AG04450 (cell line): ENCODE data around the gene TIMP1. TPM values are rescaled to one million over a fixed set of nuclear protein-coding genes. Genes with fewer than 3 reads are reported as not detected.

Source experiments
- CTCF ChIA-PET: fragments of 300-600, 350-600 bp; formaldehyde crosslinking; extraction: SDS; loops from one replicate; lab custom pipeline; 2022; ENCODE audit warnings: antibody characterized with exemption, inconsistent platforms; lab: Charles Lee
- POLR2A ChIA-PET: fragments of 350-600 bp; formaldehyde crosslinking; extraction: SDS; loops from one replicate; lab custom pipeline; 2021; ENCODE audit warnings: antibody characterized with exemption, inconsistent platforms; lab: Yijun Ruan, JAX
- DNase-seq: peaks from one replicate; pipeline ENCODE4 v3.0.0-alpha.2; 2011; ENCODE audit warnings: low read depth, low spot score
- H3K27ac ChIP-seq: one replicate; pipeline ENCODE4 v1.5.1; 2012; ENCODE audit warnings: low read depth, low read length, control low read depth
- H3K27me3 ChIP-seq: one replicate; pipeline ENCODE4 v1.6.0; 2012; ENCODE audit warnings: low read length; ENCODE audit not compliant: control insufficient read depth, insufficient read depth
- H3K4me3 ChIP-seq: 2 replicates; pipeline ENCODE4 v1.5.1; 2011; ENCODE audit warnings: mild to moderate bottlenecking, low read depth, low read length, control low read depth
- H3K9me3 ChIP-seq: 2 replicates; pipeline ENCODE4 v1.5.1; 2012; ENCODE audit warnings: low read length; ENCODE audit not compliant: control insufficient read depth, insufficient read depth
- polyA plus RNA-seq: library from polyadenylated mRNA; depleted of rRNA; stranded (reverse); fragments of >200 nt; gene quantifications from 2 replicates; pipeline ENCODE4 v1.2.3, GENCODE V29; 2011
- TF ChIP-seq, protein P1 (sequence below): IDR thresholded peaks from 2 replicates; pipeline ENCODE4 v1.5.1; 2011; ENCODE audit warnings: low read depth, low read length, control low read depth, inconsistent platforms

Gene TIMP1
- polyA plus RNA-seq, 1 experiment, result 1,256 TPM

DNA sequence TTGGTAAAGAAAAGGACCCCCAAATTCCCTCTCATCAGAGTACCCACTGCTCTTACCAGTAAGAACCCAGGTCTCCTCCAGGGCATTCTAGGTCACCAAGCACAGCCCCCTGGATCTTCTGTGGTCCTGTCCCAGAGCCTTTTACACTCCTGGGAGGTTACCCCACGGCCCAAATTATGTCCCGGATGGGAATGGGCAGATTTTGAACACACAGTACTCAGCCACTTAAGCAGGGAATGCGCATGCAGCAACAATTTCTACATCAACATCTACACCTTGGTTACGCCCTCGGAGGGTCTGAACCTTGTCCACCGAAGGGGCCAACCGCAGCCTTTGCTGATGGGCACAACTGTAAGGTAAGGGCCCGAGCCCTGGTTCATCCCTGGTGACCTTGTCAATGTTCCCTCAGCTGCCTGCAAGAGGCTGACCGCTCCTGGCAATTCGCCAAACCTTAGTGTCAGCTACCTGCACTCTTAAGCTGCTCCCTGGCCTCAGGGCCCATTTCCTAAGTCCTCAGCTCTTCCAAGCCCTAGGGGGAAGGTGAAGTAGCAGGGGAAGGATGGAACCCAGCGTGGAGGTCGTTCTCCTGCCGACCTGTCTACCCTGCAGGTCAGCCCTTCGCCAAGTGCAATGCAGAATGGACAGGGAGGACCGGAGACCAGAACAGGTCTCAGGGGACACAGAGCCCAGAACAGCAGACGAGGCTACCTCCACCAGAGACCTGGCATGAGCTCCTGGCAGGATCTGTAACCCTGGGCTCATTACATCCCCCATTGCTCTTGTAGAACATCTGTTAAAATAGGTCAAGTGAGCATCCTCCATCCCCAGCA, 5.9 kb downstream of the TIMP1 start:
- DNase-seq, result no peak
- TF ChIP-seq, protein P1, sequence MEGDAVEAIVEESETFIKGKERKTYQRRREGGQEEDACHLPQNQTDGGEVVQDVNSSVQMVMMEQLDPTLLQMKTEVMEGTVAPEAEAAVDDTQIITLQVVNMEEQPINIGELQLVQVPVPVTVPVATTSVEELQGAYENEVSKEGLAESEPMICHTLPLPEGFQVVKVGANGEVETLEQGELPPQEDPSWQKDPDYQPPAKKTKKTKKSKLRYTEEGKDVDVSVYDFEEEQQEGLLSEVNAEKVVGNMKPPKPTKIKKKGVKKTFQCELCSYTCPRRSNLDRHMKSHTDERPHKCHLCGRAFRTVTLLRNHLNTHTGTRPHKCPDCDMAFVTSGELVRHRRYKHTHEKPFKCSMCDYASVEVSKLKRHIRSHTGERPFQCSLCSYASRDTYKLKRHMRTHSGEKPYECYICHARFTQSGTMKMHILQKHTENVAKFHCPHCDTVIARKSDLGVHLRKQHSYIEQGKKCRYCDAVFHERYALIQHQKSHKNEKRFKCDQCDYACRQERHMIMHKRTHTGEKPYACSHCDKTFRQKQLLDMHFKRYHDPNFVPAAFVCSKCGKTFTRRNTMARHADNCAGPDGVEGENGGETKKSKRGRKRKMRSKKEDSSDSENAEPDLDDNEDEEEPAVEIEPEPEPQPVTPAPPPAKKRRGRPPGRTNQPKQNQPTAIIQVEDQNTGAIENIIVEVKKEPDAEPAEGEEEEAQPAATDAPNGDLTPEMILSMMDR, result no peak
- no peaks in the 10 kb centered on the region for H3K9me3 ChIP-seq
- POLR2A ChIA-PET, result no interaction called here
- CTCF ChIA-PET, result interaction anchor here (0.5 kb wide), 1 partner anchor 26 kb away, joined by 4 read pairs; no protein-coding TSS in a partner anchor
- H3K4me3 ChIP-seq, result no peak overlapping the region
- H3K27ac ChIP-seq, result no peak overlapping the region
- H3K27me3 ChIP-seq, result no peaks in the 10 kb centered on the region

DNA sequence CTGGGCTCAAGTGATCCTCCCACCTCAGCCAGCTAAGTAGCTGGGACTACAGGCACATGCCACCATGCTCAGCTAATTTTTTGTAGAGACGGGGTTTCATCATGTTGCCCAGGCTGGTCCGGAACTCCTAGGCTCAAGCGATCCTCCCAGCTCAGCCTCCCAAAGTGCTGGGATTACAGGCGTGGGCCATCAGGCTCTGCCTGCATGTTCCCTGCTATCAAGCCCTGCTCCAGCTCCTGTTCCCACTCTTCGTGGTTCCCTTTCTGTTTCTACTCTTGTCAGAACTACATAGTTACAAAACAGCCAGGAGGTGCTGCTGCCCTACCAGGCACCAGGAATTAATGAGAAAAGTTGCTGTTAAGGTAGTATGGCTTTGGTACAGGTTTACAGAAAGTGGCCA, 8.7 kb downstream of the TIMP1 start:
- DNase-seq, result no peak
- Histone ChIP-seq H3K4me3 (no peak overlapping the region), H3K27ac (no peak overlapping the region), H3K27me3 (no peaks in the 10 kb centered on the region), H3K9me3 (no peaks in the 10 kb centered on the region)
- ChIA-PET POLR2A (no interaction called here), CTCF (no interaction called here)
- TF ChIP-seq, protein P1, result no peak

- no peaks in the 10 kb centered on the region for H3K27me3 ChIP-seq
- CTCF ChIA-PET, result no interaction called here
- no peak for DNase-seq
- POLR2A ChIA-PET, result no interaction called here
- no peak overlapping the region for H3K27ac ChIP-seq
- TF ChIP-seq, protein P1, result no peak
- H3K9me3 ChIP-seq, result no peaks in the 10 kb centered on the region
- no peak overlapping the region for H3K4me3 ChIP-seq
Measured at GRCh38 chrX:47593522-47593921, 11.3 kb downstream of the TIMP1 start.

DNA sequence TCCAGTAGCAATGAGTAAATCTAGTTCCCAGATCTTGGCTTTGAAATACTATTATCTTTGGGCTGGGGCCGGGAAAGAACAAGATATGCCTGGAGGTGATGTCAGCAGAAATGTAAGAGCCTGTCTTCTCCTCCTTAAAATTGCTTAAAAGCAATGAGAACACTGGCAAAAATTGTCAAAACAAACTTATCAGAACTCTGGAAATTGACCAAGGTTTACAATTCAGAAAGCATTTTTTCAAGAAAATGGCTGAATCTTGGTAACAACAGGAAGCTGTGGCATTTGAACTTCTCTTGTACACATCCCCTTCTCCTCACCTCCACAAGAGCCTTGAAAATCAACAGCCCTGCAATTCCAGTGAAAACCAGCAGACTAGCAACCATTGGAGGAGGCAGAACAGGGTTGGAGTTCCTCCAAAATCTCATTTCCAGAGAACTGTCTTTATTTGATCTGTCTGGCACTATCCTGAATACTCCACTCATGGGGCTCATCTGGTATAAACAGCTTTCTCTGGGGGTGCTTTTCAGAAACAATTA, 13.5 kb downstream of the TIMP1 start:
- Histone ChIP-seq H3K4me3 (no peak overlapping the region), H3K27ac (peak overlapping the region; percentile 86), H3K9me3 (0 out of 2 replicates have a peak, but pooled peaks cover 3% of the 10 kb centered on the region), H3K27me3 (no peaks in the 10 kb centered on the region)
- TF ChIP-seq, protein P1, result no peak
- peak; percentile 37 for DNase-seq
- ChIA-PET CTCF (interaction anchor here (2.3 kb wide), 1 partner anchor 49 kb away, joined by 11 read pairs; no protein-coding TSS in a partner anchor), POLR2A (interaction anchor here (1.4 kb wide), 1 partner anchor 14 kb away, joined by 5 read pairs; the partner anchor contains the start of gene TIMP1)

DNA sequence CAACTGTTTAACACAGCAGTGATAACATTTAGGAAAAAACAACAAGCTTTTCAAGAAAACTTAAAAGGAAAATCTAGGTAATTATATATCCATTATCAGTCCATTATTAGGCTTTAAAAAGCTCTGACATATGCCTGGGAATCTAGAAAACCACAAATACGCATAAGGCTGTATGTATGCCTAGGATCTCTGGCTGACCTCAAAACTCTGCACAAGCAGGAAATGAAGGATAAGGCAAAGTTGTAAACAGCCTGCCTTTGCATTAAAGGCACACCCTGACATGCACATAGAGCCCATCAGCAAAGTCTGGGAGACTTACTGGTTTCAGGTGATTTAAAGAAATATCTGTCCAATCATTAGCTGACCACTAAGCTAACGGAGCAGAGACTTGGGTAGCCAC, 14.0 kb downstream of the TIMP1 start:
- ChIA-PET POLR2A (interaction anchor here (0.6 to 1.4 kb wide), 2 partner anchors 14 to 23 kb away, joined by 3 to 5 read pairs; partner anchors contain the start of gene TIMP1), CTCF (interaction anchor here (2.3 kb wide), 1 partner anchor 48 kb away, joined by 11 read pairs; no protein-coding TSS in a partner anchor)
- Histone ChIP-seq H3K27me3 (no peaks in the 10 kb centered on the region), H3K9me3 (0 out of 2 replicates have a peak, but pooled peaks cover 3% of the 10 kb centered on the region), H3K4me3 (no peak overlapping the region), H3K27ac (peak overlapping the region; percentile 86)
- DNase-seq, result no peak
- TF ChIP-seq, protein P1, result no peak
